ENCODE data around the gene EPHA7. TPM values are rescaled to one million over a fixed set of nuclear protein-coding genes. Genes with fewer than 3 reads are reported as not detected.

EPHA7 gene
- total RNA-seq, 1 experiment from 2014 or later = 9.6 TPM

DNA sequence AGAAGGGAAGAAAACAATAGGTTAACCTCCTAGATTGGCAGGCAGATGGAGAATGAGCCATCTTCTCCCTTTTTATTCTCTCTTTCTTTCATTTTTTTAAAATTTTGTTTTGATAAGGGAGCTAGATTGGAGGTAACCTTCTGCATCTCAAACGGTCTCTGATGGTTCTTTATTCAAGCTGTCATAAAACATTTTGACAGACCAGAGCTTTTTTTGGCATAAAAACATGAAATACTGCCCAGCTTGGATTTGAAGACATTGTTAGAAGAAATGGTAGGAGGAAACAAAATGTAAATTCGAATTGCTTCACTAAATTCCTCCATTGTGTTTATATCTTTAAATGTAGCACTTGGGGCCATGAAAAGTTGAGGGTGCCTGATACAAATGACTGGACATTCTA, 158.5 kb downstream of the EPHA7 start:
- ChIA-PET POLR2A (no interaction called here), CTCF (interaction anchor here (0.6 kb wide), 1 partner anchor 158 kb away, joined by 3 read pairs; no protein-coding TSS in a partner anchor)
- no peak for ATAC-seq
- no peak for DNase-seq (ENCODE audit: low spot score)
- H3K36me3 Mint-ChIP-seq = no peaks in the 10 kb centered on the region
- TF ChIP-seq, protein P1, sequence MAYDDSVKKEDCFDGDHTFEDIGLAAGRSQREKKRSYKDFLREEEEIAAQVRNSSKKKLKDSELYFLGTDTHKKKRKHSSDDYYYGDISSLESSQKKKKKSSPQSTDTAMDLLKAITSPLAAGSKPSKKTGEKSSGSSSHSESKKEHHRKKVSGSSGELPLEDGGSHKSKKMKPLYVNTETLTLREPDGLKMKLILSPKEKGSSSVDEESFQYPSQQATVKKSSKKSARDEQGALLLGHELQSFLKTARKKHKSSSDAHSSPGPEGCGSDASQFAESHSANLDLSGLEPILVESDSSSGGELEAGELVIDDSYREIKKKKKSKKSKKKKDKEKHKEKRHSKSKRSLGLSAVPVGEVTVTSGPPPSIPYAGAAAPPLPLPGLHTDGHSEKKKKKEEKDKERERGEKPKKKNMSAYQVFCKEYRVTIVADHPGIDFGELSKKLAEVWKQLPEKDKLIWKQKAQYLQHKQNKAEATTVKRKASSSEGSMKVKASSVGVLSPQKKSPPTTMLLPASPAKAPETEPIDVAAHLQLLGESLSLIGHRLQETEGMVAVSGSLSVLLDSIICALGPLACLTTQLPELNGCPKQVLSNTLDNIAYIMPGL (CRISPR knock-in tag; IDR thresholded peaks at IDR 0.05) = no peak
- TF ChIP-seq, protein P2, sequence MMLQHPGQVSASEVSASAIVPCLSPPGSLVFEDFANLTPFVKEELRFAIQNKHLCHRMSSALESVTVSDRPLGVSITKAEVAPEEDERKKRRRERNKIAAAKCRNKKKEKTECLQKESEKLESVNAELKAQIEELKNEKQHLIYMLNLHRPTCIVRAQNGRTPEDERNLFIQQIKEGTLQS (CRISPR knock-in tag; conservative IDR thresholded peaks at IDR 0.05) = no peak
- TF ChIP-seq TEAD4 (CRISPR knock-in tag; IDR thresholded peaks at IDR 0.05) (no peak), ZBTB21 (CRISPR knock-in tag; IDR thresholded peaks at IDR 0.05; ENCODE audit: borderline replicate concordance) (no peak), ESRRA (CRISPR knock-in tag; IDR thresholded peaks at IDR 0.05; ENCODE audit: borderline replicate concordance) (no peak), EMX1 (CRISPR knock-in tag; IDR thresholded peaks at IDR 0.05) (no peak), PRRX2 (CRISPR knock-in tag; IDR thresholded peaks at IDR 0.05) (no peak)
- TF ChIP-seq, protein P3, sequence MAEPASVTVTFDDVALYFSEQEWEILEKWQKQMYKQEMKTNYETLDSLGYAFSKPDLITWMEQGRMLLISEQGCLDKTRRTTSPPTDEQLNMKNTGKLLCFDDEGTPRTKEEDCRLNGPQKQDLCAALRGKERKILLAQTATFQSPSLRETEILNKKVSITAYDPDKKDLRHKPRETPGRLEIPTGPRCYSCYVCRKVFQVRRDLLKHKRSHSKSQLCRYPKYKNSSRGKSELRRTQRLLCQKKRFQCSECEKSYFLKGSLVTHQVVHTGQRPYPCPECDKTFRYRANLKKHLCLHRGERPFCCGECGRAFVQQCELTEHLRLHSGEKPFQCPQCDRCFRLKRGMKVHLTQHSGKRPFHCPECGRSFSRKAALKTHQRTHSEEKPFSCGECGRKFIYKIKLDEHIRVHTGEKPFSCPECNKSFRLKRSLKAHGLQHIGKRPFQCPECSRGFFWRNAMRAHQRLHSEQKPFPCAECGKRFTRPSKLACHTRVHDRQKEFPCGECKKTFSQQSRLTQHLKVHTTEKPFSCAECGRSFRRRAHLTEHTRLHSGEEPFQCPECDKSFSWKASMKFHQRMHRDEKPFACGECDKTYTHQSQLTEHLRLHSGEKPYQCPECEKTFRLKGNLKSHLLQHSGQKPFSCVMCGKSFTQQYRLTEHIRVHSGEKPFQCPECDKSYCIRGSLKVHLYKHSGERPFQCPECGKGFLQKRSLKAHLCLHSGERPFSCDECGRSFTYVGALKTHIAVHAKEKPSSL (CRISPR knock-in tag; conservative IDR thresholded peaks at IDR 0.05) = no peak
- TF ChIP-seq, protein P4, sequence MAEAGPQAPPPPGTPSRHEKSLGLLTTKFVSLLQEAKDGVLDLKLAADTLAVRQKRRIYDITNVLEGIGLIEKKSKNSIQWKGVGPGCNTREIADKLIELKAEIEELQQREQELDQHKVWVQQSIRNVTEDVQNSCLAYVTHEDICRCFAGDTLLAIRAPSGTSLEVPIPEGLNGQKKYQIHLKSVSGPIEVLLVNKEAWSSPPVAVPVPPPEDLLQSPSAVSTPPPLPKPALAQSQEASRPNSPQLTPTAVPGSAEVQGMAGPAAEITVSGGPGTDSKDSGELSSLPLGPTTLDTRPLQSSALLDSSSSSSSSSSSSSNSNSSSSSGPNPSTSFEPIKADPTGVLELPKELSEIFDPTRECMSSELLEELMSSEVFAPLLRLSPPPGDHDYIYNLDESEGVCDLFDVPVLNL (CRISPR knock-in tag; IDR thresholded peaks at IDR 0.05; ENCODE audit: borderline replicate concordance, low read depth) = no peak
- TF ChIP-seq, protein P5, sequence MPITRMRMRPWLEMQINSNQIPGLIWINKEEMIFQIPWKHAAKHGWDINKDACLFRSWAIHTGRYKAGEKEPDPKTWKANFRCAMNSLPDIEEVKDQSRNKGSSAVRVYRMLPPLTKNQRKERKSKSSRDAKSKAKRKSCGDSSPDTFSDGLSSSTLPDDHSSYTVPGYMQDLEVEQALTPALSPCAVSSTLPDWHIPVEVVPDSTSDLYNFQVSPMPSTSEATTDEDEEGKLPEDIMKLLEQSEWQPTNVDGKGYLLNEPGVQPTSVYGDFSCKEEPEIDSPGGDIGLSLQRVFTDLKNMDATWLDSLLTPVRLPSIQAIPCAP (CRISPR knock-in tag; IDR thresholded peaks at IDR 0.05) = no peak
- TF ChIP-seq, protein P6, sequence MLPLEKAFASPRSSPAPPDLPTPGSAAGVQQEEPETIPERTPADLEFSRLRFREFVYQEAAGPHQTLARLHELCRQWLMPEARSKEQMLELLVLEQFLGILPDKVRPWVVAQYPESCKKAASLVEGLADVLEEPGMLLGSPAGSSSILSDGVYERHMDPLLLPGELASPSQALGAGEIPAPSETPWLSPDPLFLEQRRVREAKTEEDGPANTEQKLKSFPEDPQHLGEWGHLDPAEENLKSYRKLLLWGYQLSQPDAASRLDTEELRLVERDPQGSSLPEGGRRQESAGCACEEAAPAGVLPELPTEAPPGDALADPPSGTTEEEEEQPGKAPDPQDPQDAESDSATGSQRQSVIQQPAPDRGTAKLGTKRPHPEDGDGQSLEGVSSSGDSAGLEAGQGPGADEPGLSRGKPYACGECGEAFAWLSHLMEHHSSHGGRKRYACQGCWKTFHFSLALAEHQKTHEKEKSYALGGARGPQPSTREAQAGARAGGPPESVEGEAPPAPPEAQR (CRISPR knock-in tag; IDR thresholded peaks at IDR 0.05) = no peak
- H3K27me3 Mint-ChIP-seq (ENCODE audit: low read depth) = no peaks in the 10 kb centered on the region
- H3K4me1 Mint-ChIP-seq = peaks cover 9% of the 10 kb centered on the region; the same call in 1 of the 2 replicates
- no peaks in the 10 kb centered on the region for H3K9me3 Mint-ChIP-seq
- H3K4me3 Mint-ChIP-seq = no peak overlapping the region
- no peak overlapping the region for H3K27ac Mint-ChIP-seq

DNA sequence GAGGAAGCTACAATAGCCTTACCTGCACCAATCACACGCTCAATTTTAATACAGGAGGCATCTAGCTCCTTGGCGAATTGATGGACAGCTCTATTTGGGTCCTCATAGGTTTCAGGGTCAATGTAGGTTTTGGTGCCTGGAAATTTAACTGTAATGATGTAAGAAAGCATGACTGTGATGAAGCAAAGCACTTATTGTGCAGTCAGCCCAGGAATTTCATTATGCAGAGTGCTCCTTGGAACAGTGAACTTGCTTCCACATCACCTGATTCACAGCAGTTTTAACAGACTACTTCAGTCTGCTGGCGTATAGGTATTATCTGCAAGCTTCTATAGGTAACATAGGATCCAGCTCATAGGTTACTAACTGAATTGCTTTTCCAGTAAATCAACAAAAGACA, 160.0 kb downstream of the EPHA7 start:
- POLR2A ChIA-PET = no interaction called here
- Mint-ChIP-seq H3K9me3 (no peaks in the 10 kb centered on the region), H3K4me3 (no peak overlapping the region), H3K27me3 (ENCODE audit: low read depth) (no peaks in the 10 kb centered on the region), H3K27ac (no peak overlapping the region), H3K36me3 (no peaks in the 10 kb centered on the region), H3K4me1 (peaks cover 9% of the 10 kb centered on the region; the same call in 1 of the 2 replicates)
- CTCF ChIA-PET = no interaction called here
- ATAC-seq (no peak), DNase-seq (ENCODE audit: low spot score) (no peak)
- TF ChIP-seq, protein P7, sequence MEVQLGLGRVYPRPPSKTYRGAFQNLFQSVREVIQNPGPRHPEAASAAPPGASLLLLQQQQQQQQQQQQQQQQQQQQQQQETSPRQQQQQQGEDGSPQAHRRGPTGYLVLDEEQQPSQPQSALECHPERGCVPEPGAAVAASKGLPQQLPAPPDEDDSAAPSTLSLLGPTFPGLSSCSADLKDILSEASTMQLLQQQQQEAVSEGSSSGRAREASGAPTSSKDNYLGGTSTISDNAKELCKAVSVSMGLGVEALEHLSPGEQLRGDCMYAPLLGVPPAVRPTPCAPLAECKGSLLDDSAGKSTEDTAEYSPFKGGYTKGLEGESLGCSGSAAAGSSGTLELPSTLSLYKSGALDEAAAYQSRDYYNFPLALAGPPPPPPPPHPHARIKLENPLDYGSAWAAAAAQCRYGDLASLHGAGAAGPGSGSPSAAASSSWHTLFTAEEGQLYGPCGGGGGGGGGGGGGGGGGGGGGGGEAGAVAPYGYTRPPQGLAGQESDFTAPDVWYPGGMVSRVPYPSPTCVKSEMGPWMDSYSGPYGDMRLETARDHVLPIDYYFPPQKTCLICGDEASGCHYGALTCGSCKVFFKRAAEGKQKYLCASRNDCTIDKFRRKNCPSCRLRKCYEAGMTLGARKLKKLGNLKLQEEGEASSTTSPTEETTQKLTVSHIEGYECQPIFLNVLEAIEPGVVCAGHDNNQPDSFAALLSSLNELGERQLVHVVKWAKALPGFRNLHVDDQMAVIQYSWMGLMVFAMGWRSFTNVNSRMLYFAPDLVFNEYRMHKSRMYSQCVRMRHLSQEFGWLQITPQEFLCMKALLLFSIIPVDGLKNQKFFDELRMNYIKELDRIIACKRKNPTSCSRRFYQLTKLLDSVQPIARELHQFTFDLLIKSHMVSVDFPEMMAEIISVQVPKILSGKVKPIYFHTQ (CRISPR knock-in tag; IDR thresholded peaks at IDR 0.05) = no peak
- TF ChIP-seq, protein P1 (CRISPR knock-in tag; IDR thresholded peaks at IDR 0.05) = no peak
- TF ChIP-seq SP1 (CRISPR knock-in tag; conservative IDR thresholded peaks at IDR 0.05) (no peak), JUN (CRISPR knock-in tag; IDR thresholded peaks at IDR 0.05) (no peak), ATF1 (CRISPR knock-in tag; IDR thresholded peaks at IDR 0.05) (no peak), SOX15 (CRISPR knock-in tag; IDR thresholded peaks at IDR 0.05) (no peak), NR3C1 (CRISPR knock-in tag; conservative IDR thresholded peaks at IDR 0.05; ENCODE audit: low read depth) (no peak), ZNF263 (CRISPR knock-in tag; IDR thresholded peaks at IDR 0.05; ENCODE audit: low read depth) (no peak), GRHL2 (CRISPR knock-in tag; IDR thresholded peaks at IDR 0.05; ENCODE audit: insufficient replicate concordance, severe bottlenecking) (no peak), TEAD4 (CRISPR knock-in tag; IDR thresholded peaks at IDR 0.05) (no peak), GABPB1 (CRISPR knock-in tag; IDR thresholded peaks at IDR 0.05) (no peak)
- TF ChIP-seq, protein P8, sequence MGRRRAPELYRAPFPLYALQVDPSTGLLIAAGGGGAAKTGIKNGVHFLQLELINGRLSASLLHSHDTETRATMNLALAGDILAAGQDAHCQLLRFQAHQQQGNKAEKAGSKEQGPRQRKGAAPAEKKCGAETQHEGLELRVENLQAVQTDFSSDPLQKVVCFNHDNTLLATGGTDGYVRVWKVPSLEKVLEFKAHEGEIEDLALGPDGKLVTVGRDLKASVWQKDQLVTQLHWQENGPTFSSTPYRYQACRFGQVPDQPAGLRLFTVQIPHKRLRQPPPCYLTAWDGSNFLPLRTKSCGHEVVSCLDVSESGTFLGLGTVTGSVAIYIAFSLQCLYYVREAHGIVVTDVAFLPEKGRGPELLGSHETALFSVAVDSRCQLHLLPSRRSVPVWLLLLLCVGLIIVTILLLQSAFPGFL (CRISPR knock-in tag; IDR thresholded peaks at IDR 0.05; ENCODE audit: borderline replicate concordance) = no peak
- TF ChIP-seq, protein P2 (CRISPR knock-in tag; conservative IDR thresholded peaks at IDR 0.05) = no peak
